NCI-H446 (cell line): ENCODE results near the gene UTS2R.
"Not testable (repeated sequence)": the region's sequence is repeated elsewhere in the genome, so short reads cannot be mapped to it uniquely, and the experiment has no call there.

Source experiments
- DNase-seq, 2 experiments: peaks; one replicate each; lab custom pipeline; 2025; lab: John Stamatoyannopoulos, UW

Gene UTS2R

GRCh38 chr17:82375359-82376041 is 3.9 kb downstream of the UTS2R start:
- no peak for DNase-seq

DNA sequence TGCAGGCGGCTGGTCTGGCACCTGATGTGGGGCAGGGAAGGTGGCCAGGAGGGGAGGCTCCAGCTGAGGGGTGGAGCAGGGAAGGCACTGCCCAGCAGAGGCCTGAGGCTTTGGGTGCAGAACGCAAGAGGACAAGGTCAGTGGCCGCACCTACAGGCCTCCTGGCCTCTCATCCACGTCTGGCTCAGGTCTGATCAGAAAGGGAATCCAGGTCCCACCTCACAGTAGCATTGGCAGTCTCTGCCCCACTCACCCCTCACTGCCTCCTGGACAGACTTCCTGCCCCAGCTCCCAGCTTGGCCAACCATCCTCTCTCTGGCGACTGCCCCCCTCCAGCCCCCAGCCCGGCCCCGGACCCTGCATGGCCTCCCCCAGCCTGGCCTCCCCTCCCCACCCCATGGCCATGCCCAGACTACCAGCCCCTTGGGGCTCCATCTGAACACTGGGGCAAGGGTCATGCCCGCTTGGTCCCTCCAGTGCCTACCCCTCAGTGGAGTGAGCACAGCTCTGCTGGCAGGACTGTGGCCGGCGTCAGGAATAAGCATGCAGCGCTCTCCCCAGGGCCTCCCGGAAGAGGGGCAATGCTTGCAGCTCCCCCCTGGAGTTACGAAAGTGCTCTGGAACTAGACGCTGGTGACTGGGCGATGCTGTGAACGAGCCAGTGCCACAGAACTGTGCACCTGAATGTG is 4.6 kb downstream of the UTS2R start:
- no peak for DNase-seq

DNA sequence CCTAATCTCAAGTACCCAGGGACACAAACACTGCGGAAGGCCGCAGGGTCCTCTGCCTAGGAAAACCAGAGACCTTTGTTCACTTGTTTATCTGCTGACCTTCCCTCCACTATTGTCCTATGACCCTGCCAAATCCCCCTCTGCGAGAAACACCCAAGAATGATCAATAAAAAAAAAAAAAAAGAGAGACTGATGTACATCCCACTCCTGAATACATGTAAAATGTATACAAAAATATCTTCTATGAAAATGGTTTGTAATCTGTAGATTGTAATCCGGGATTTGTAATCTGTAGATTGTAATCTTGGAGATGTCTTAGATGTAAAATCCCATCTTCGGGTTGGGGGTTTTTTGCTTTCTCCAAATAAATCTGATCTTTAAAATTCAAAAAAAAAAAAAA is 5.7 kb downstream of the UTS2R start:
- DNase-seq: not testable (repeated sequence)

DNA sequence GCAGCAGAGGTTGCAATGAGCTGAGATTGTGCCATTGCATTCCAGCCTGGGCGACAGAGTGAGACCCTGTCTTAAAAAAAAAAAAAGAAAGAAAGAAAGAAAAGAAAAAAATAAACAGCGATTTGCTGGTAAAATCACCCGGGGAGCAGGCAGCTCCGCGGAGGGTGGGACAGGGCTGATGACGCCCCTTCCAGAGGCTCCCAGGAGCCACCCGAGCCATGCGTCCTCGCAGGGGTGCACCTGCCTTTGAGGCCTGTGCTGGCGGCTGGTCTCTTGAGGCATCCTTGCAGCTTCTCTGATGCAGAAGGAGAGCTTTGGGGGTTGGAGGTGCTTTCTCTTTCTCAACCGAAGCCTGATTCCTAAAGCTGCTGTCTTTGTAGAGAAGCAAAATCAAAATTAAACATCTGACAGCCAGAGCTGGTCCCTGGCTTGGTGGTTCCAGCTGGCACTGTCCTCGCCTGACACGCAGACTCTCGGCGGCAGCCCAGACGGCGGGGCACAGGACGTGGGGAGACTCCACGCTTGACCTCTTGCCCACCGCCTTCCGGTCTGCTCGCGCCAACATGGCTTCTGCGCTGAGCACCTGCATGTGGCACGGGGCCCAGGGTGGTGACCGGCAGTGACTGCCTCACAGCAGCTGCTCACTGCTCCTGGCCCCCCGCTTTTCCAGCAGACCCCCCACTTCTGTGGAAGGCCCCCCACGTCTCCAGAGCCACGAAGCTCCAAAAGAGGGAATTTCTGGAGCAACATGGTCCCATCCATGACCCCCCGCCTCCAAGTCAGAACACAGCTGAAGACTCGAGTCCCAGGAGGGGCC is 6.6 kb downstream of the UTS2R start:
- DNase-seq: no peak

- DNase-seq: no peak
Measured at GRCh38 chr17:82378741-82379021, 7.1 kb downstream of the UTS2R start.

GRCh38 chr17:82380860-82381702 is 9.5 kb downstream of the UTS2R start:
- DNase-seq: no peak

DNA sequence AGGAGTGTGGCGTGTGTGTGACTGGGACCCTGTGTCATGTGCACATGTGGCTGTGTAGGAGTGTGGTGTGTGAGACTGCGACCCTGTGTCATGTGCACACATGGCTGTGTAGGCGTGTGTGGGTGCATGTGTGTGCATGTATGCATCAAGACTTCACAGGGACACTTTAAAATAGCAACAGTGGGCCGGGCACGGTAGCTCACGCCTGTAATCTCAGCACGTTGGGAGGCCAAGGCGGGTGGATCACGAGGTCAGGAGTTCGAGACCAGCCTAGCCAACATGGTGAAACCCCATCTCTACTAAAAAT is 10.1 kb downstream of the UTS2R start:
- not testable (repeated sequence) for DNase-seq

DNA sequence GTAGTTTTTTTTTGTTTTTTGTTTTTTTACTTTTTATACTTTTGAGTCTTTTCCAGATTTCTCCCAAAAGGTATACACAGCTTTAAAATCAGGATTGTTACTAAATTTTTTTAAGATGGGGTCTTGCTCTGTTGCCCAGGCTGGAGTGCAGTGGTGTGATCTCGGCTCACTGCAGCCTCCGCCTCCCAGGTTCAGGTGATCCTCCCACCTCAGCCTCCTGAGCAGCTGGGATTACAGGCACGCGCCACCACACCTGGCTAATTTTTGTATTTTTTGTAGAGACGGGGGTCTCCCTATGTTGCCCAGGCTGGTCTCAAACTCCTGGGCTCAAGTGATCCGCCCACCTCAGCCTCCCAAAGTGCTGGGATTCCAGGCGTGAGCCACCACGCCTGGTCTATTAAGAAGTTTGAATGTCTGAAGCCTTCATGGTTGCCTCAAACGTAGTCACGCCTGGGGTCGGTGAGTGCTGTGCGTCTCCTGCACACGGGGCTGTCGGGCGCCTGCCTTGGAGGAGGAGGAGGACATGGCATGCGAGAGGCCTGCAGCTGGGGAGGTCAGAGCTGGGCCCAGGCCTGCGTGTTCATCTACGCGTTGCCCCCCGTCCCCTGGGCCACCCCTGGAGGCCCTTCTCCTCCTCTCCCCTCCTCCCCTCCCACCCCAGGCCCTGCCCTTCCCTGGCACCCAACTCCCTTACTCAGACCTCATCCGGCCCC is 10.8 kb downstream of the UTS2R start:
- not testable (repeated sequence) for DNase-seq

DNA sequence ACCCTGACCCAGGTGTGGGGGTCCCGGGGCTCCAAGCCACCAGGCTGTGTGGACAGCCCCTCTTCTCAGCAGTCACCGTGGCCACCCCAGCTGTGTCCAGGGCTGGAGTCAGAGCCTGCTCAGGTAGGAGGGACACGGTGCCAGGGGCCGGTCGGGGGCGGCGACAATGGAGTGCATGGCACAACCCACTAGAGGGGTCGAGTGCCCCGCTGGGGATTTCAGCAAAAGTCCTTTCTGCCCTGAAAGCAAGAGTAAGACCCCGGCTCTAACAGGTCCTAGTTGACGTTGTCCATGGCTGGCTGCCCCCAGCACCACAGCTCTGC is 11.3 kb downstream of the UTS2R start:
- no peak for DNase-seq

- DNase-seq: no peak
Measured at GRCh38 chr17:82383411-82383810, 11.8 kb downstream of the UTS2R start.

DNA sequence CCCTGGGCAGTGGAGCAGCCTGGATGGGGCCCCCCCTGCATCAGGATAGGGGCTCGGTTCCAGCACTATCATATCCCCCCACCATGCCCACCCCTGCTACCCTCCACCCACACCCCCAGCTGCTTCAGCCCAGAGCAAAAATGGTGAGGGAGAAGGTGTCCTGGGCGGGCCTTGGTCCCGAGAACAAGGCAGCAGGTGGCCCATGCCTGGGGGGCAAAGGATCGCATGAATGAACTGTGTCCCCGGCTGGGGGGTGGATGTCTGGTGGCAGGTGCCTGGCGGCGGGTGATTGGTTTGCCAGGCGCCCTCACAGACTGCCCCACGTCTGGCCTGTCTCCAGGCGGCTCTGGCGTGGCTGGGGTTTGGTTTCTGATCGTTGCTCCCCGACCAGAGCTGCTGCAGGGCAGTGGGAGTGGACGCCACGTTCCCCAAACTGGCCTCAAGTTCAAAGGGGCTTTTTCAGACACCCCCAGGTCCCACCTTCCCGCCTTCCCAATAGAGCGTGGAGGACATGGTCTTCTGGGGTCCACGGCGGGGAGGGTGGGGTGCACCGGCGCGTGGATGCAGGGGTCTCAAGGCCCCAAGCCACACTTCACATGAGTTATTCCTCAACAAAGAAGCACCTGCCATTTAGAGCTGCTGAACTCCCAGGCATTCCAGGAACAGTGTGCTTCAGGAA is 12.6 kb downstream of the UTS2R start:
- no peak for DNase-seq

- no peak for DNase-seq
Measured at GRCh38 chr17:82384730-82385481, 13.3 kb downstream of the UTS2R start.

DNA sequence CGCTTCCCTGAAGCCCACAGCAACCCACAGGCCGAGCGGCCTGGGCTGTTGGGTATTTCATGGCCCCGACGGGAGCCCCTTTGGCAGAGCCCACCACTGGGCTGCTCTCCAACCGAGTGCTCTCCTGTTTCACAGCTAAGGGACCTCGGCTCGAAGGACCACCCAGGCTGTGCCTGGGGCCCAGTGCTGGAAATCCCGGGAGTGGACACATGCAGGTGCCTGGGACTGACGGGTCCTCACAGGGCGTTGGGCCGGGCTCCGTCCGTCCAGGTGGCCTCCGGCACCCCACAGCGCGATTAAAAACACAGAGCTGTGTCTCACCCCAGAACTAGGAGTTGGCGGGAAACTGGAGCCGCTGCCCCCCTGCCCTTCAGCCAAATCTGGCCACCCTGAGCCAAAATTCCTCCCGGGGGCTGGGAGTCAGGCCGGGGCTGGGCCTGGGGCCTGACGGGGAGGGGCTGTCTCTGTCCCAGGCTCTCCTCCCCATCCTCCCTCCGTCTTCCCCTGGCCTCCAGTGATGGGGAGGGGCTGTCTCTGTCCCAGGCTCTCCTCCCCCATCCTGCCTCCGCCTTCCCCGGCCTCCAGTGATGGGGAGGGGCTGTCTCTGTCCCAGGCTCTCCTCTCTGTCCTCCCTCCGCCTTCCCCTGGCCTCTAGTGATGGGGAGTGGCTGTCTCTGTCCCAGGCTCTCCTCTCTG is 14.1 kb downstream of the UTS2R start:
- no peak for DNase-seq

DNA sequence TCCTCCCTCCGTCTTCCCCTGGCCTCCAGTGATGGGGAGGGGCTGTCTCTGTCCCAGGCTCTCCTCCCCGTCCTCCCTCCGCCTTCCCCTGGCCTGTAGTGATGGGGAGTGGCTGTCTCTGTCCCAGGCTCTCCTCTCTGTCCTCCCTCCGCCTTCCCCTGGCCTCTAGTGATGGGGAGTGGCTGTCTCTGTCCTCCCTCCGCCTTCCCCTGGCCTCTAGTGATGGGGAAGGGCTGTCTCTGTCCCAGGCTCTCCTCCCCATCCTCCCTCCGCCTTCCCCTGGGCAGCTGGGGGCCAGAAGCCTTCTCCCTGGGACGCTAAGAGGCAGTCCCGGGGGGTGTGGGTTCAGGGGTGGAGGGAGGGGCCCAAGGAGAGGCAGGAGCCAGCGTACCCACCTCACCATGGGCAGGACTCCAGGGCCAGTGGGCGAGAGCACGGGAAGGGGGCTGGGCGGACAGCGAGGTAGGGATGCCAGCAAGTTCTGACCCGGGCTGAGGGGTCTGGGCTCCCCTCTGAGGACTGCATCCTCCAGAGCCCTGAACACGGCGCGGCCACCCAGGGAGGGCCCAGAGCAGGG is 14.8 kb downstream of the UTS2R start:
- no peak for DNase-seq

GRCh38 chr17:82386881-82387704 is 15.5 kb downstream of the UTS2R start:
- DNase-seq: no peak

DNA sequence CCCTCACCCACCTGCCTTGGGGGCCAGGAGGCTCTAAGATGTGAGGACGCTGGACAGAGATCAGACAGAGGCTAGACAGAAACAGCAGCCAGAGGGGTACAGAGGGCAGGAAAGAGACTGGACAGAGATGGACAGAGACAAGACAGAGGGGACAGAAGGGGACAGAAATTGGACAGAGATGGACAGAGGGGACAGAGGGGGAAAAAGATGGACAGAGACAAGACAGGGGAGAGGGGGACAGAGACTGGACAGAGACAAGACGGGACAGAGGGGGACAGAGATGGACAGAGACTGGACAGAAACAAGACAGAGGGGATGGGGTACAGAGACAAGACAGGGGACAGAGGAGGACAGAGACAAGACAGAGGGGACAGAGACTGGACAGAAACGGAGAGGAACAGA is 16.1 kb downstream of the UTS2R start:
- no peak for DNase-seq

GRCh38 chr17:82388223-82388921 is 16.8 kb downstream of the UTS2R start:
- no peak for DNase-seq

DNA sequence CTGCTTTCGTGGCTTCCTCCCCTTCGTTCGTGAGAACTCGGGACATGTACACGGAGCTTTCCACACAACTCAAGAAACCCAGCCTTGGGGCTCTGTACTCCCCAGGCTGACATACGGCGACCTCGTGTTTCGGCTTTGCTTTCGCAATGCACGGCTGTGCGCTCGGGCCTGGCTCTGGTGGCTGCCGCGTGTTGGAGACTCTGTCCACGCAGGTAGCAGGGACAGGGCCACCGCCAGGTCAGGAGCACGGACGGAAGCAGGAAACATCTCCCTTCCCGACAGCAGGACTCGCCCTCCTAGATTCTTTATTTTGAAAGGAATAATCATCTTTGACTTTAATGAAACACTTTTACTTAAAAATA is 17.3 kb downstream of the UTS2R start:
- DNase-seq: no peak
